ENCODE data around the gene GUCY1A1. TPM values are rescaled to one million over a fixed set of nuclear protein-coding genes. Genes with fewer than 3 reads are reported as not detected.

GUCY1A1 gene
- polyA plus RNA-seq, 5 donors = 88.3 to 169 (median 119) TPM

GRCh38 chr4:155734065-155734464, 67.4 kb downstream of the GUCY1A1 start:
- peak in 1 of 2 donors; percentile 20 for DNase-seq

- no peak for DNase-seq
These were observed 68.3 kb downstream of the GUCY1A1 start for GRCh38 chr4:155734951-155735350.

GRCh38 chr4:155735496-155735895, 68.8 kb downstream of the GUCY1A1 start:
- DNase-seq = peak; percentile 26 to 35

- no peak for DNase-seq
These were observed 71.9 kb downstream of the GUCY1A1 start for GRCh38 chr4:155738548-155738947.

- no peak for DNase-seq
These were observed 74.9 kb downstream of the GUCY1A1 start for GRCh38 chr4:155741546-155741945.

- DNase-seq = no peak
These were observed 75.8 kb downstream of the GUCY1A1 start for GRCh38 chr4:155742310-155743015.

- no peak for DNase-seq
These were observed 79.3 kb downstream of the GUCY1A1 start for GRCh38 chr4:155745984-155746383.

GRCh38 chr4:155748039-155748438, 81.4 kb downstream of the GUCY1A1 start:
- DNase-seq = no peak

GRCh38 chr4:155749041-155749440, 82.4 kb downstream of the GUCY1A1 start:
- no peak for DNase-seq

- no peak for DNase-seq
These were observed 84.9 kb downstream of the GUCY1A1 start for GRCh38 chr4:155751569-155751968.

- no peak for DNase-seq
These were observed 91.2 kb downstream of the GUCY1A1 start for GRCh38 chr4:155757745-155758265.

GRCh38 chr4:155758481-155759371, 92.1 kb downstream of the GUCY1A1 start, which contains the start of gene GUCY1B1:
Gene GUCY1B1 (plus strand): TSS chr4:155759021. CDS start chr4:155759141, 120 bp downstream.
- peak; percentile 90 to 92 for DNase-seq

GRCh38 chr4:155759372-155760252, 93.0 kb downstream of the GUCY1A1 start:
- DNase-seq = peak; percentile 50 to 67

GRCh38 chr4:155761047-155761446, 94.4 kb downstream of the GUCY1A1 start:
- DNase-seq = no peak

GRCh38 chr4:155761916-155762315, 95.3 kb downstream of the GUCY1A1 start:
- DNase-seq = no peak

GRCh38 chr4:155762334-155762733, 95.7 kb downstream of the GUCY1A1 start:
- no peak for DNase-seq

GRCh38 chr4:155763551-155763950, 96.9 kb downstream of the GUCY1A1 start:
- no peak for DNase-seq

- no peak for DNase-seq
These were observed 98.5 kb downstream of the GUCY1A1 start for GRCh38 chr4:155765149-155765548.

- no peak for DNase-seq
These were observed 100.0 kb downstream of the GUCY1A1 start for GRCh38 chr4:155766622-155767021.

GRCh38 chr4:155768370-155768769, 101.7 kb downstream of the GUCY1A1 start:
- DNase-seq = no peak

GRCh38 chr4:155769090-155769489, 102.4 kb downstream of the GUCY1A1 start:
- no peak for DNase-seq

Measured in right lung (tissue), 5 donors.